HL-60 (cell line): Measurements from ENCODE around the gene C1orf226.
A peak's percentile ranks its signal among the peaks of the same experiment; 100 is the strongest.

Experiments used
- DNase-seq, 2 experiments: peaks; one replicate each; pipeline ENCODE4 v3.0.0-alpha.2; 2010 to 2020; ENCODE audit warnings: low read depth in 1 of 2, low spot score in 1 of 2
- H3K27ac ChIP-seq: fragments of 250-450 bp; sonication (Bioruptor Pico); replicated peaks from 2 replicates; pipeline ENCODE4 v1.5.1; 2020; ENCODE audit warnings: mild to moderate bottlenecking, moderate library complexity
- H3K27me3 ChIP-seq: fragments of 250-450 bp; sonication (Bioruptor Pico); 2 replicates; pipeline ENCODE4 v1.5.1; 2021; ENCODE audit warnings: mild to moderate bottlenecking, moderate library complexity; ENCODE audit not compliant: insufficient read depth, poor library complexity, severe bottlenecking
- H3K4me3 ChIP-seq: replicated peaks from 2 replicates; pipeline ENCODE4 v1.5.1; 2011; ENCODE audit warnings: mild to moderate bottlenecking, control low read depth, low read length; ENCODE audit not compliant: insufficient read depth
- CTCF ChIP-seq: IDR thresholded peaks from one replicate; pipeline ENCODE4 v1.5.1; 2011; ENCODE audit warnings: low read length, control low read depth, inconsistent platforms; ENCODE audit not compliant: insufficient read depth
- GABPA ChIP-seq: IDR thresholded peaks from 2 replicates; pipeline ENCODE4 v1.6.1; 2012; ENCODE audit warnings: low read depth
- POLR2AphosphoS5 ChIP-seq: IDR thresholded peaks from 2 replicates; pipeline ENCODE4 v1.6.1; 2012; ENCODE audit warnings: low read depth
- REST ChIP-seq: IDR thresholded peaks from 2 replicates; pipeline ENCODE4 v1.6.1; 2012; ENCODE audit warnings: low read depth; ENCODE audit not compliant: insufficient replicate concordance
- SPI1 ChIP-seq: IDR thresholded peaks from 2 replicates; pipeline ENCODE4 v1.6.1; 2012; ENCODE audit warnings: low read depth, mild to moderate bottlenecking, borderline replicate concordance

Gene C1orf226

GRCh38 chr1:162342452-162342983 lies 39.0 kb upstream of the C1orf226 start:
- no peak for DNase-seq
- Histone ChIP-seq H3K27ac (no peak overlapping the region), H3K4me3 (no peak overlapping the region), H3K27me3 (no peaks in the 10 kb centered on the region)
- TF ChIP-seq REST = no peak
- no peak for TF ChIP-seq SPI1
- TF ChIP-seq POLR2AphosphoS5 = no peak
- no peak for TF ChIP-seq GABPA
- TF ChIP-seq CTCF = no peak

- TF ChIP-seq REST (no peak), POLR2AphosphoS5 (no peak), SPI1 (peak; percentile 53; the same call in 1 of the 2 replicates), CTCF (no peak), GABPA (no peak)
- peak in 1 of 2 experiments; percentile 23 for DNase-seq
- Histone ChIP-seq H3K4me3 (no peak overlapping the region), H3K27me3 (no peaks in the 10 kb centered on the region), H3K27ac (peak overlapping the region; percentile 40)
These were observed 38.1 kb upstream of the C1orf226 start for GRCh38 chr1:162343470-162343869.

GRCh38 chr1:162347281-162347680 lies 34.2 kb upstream of the C1orf226 start:
- Histone ChIP-seq H3K4me3 (no peak overlapping the region), H3K27ac (no peak overlapping the region), H3K27me3 (no peaks in the 10 kb centered on the region)
- DNase-seq = no peak
- TF ChIP-seq REST (no peak), SPI1 (no peak), CTCF (no peak), POLR2AphosphoS5 (no peak), GABPA (no peak)
